Subcutaneous adipose tissue (tissue), 4 donors: ENCODE data around the gene HERC4. TPM values are rescaled to one million over a fixed set of nuclear protein-coding genes. Genes with fewer than 3 reads are reported as not detected.

Experiments
- total RNA-seq, 4 donors: library from RNA; depleted of rRNA; stranded (reverse); fragments of >200 nt; gene quantifications; one replicate each; pipeline ENCODE4 v1.1.0, GENCODE V29; 2016
- TF ChIP-seq, protein P1 (sequence below): fragments of 450-650 bp; IDR thresholded peaks from one replicate; pipeline ENCODE4 v1.5.1; 2016; ENCODE audit warnings: low read depth, mild to moderate bottlenecking, control low read depth, antibody characterized with exemption, moderate library complexity

The HERC4 gene
- total RNA-seq, 4 donors from 2014 or later: 57.7 to 80.8 (median 75.2) TPM

DNA sequence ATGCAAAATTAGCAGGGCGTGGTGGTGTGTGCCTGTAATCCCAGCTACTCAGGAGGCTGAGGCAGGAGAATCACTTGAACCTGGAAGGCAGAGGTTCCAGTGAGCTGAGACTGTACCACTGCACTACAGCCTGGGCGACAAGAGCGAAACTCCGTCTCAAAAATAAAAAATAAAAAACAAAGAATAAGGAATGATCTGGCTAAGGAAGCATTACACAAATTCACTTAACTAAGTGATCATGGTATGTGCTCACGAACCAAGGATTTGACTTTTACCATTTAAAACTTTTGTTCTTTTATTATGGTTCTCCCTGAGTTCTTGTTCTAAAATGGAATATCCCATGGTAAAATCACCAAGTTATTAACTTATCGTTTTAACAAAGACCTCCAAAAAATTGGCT lies 119.5 kb downstream of the HERC4 start:
- TF ChIP-seq, protein P1, sequence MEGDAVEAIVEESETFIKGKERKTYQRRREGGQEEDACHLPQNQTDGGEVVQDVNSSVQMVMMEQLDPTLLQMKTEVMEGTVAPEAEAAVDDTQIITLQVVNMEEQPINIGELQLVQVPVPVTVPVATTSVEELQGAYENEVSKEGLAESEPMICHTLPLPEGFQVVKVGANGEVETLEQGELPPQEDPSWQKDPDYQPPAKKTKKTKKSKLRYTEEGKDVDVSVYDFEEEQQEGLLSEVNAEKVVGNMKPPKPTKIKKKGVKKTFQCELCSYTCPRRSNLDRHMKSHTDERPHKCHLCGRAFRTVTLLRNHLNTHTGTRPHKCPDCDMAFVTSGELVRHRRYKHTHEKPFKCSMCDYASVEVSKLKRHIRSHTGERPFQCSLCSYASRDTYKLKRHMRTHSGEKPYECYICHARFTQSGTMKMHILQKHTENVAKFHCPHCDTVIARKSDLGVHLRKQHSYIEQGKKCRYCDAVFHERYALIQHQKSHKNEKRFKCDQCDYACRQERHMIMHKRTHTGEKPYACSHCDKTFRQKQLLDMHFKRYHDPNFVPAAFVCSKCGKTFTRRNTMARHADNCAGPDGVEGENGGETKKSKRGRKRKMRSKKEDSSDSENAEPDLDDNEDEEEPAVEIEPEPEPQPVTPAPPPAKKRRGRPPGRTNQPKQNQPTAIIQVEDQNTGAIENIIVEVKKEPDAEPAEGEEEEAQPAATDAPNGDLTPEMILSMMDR: no peak

DNA sequence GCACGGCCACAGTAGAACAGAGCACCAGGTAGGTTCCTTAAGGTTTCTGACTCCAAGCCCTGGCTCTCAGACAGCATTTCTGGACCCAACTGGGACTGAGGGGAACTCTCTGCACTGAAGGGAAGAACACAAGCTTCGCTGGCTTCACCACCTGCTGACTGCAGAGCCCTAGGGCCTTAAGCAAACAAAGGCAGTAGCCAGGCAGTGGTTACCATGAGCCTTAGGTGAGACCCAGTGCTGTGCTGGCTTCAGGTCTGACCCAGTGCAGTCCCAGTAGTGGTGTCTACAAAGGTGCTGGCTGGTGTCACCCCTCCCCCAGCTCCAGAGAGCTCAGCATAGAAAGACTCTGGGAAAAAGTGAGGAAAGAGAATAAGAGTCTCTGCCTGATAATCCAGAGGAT lies 131.2 kb downstream of the HERC4 start:
- TF ChIP-seq, protein P1: no peak

DNA sequence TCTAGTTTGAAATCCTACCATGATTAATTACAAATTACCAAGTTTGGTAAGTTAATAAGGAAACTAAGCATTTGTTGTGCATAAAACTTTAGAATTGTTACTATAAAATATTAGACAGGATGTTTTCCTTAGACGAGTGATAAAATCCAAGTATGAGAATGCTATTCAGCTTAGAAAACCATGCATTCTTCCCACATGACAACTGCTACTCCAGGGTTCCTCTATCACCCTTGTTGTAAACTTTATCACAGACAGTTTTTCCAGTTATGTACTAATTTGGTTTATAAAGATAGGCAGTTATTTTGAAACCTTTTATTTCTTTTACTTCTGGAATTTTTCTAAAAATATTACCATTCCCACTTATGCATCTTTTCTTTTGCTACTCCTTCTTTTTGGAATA lies 138.7 kb downstream of the HERC4 start:
- TF ChIP-seq, protein P1: no peak

DNA sequence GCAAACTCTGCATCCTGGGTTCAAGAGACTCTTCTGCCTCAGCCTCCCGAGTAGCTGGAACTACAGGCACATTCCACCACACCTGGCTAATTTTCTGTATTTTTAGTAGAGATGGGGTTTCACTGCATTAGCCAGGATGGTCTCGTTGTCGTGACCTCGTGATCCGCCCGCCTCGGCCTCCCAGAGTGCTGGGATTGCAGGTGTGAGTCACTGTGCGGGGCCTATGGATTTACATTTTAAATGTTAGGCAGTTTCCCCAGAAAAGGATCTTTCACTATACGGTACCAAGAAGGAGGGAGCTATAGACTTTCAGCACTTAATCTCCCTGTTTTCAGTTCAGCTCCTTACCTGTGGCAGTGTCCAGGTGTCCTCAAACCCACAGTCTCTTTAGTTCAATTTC lies 139.9 kb downstream of the HERC4 start:
- TF ChIP-seq, protein P1: no peak

DNA sequence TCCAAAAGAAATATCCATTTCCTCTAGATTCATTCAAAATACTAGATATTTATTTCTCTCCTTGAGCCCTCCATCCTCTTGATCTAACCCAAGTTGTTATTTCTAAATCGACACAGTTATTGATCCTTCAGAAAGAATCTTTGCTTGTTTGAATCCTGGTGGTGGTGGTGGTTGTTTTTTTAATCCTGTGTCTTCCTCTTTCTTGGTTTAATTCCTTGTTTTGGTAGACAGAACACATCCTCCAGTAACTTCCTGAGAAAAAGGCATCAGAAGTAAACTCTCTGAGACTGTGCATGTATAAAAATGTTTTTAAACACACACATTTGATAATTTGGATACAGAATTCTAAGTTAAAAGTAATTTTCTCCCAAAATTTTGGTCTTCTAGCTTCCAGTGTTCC lies 140.7 kb downstream of the HERC4 start:
- TF ChIP-seq, protein P1: no peak

DNA sequence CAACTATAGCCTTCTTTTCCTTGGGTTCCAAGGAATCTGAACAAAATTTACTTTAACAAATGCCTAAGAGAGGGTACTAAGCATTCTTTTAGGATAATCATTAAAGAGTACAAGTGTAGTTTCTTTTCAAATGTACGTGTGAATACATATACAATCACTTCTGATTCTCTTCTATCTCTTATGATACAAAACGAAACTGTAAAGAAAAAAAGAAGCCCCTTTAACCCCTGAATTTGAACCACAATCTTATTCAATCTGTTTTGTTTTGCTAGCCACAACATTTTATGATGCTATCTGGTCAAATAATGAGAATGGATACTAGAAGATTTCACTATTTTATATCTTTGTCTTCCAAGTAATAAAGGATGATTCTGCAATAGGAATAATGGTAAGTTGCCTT lies 141.9 kb downstream of the HERC4 start:
- TF ChIP-seq, protein P1: no peak

DNA sequence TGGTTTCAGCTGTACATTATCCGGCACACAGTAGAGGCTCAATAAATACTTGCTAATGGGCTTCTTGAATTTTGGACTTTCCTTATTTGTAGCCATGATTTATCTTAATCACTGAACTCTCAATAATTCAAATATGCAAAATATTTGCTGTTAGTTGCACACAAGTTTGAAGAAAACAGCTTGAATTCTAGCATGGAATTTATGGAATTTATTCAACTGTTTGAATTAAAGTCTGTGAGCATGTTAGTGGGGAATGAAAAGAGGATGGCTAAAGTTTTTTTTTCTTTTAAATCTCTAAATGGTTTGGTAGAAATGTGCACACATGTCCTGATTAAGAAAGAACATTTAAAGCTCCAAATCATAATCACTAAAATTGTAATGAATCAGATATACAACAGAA lies 148.1 kb downstream of the HERC4 start:
- TF ChIP-seq, protein P1: no peak

DNA sequence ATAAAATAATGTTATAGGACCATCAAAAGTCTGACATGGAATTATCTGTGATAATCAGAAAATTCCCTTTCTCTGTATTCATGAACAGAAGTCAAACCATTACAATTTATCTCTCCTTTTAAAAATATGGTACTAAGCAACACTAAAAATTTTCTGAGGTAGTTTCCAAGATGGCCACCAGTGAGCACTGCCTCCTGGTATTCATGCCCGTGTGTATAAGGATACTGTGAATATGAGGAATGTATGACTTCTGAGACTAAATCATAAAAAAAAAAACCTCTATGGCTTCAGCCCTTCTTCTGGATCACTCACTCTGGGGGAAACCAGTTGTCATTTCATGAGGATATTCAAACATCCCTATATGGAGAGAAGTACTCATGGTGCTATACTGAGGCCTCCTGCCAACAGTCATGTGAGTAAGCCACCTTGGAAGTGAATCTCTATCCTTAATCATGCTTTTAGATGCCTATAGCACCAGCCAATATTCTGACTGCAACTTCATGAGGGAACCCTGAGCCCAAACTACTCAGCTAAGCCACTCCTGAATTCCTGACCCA lies 149.6 kb downstream of the HERC4 start:
- TF ChIP-seq, protein P1: no peak
